D721Med (cell line): ENCODE measurements around the gene TDRD10.

ENCODE experiments used
- DNase-seq: peaks from one replicate; pipeline ENCODE4 v3.0.0; 2011; ENCODE audit warnings: low spot score; ENCODE audit not compliant: insufficient read length
- FAIRE-seq: peaks from 2 replicates; lab custom pipeline; 2011; peaks lifted over from hg19 to GRCh38; lab: Jason Lieb, UNC
- CTCF ChIP-seq: IDR thresholded peaks from 2 replicates; pipeline ENCODE4 v1.5.1; 2012; ENCODE audit warnings: mild to moderate bottlenecking, control low read depth; ENCODE audit not compliant: insufficient read depth; ENCODE audit errors: missing control alignments

TDRD10 gene

DNA sequence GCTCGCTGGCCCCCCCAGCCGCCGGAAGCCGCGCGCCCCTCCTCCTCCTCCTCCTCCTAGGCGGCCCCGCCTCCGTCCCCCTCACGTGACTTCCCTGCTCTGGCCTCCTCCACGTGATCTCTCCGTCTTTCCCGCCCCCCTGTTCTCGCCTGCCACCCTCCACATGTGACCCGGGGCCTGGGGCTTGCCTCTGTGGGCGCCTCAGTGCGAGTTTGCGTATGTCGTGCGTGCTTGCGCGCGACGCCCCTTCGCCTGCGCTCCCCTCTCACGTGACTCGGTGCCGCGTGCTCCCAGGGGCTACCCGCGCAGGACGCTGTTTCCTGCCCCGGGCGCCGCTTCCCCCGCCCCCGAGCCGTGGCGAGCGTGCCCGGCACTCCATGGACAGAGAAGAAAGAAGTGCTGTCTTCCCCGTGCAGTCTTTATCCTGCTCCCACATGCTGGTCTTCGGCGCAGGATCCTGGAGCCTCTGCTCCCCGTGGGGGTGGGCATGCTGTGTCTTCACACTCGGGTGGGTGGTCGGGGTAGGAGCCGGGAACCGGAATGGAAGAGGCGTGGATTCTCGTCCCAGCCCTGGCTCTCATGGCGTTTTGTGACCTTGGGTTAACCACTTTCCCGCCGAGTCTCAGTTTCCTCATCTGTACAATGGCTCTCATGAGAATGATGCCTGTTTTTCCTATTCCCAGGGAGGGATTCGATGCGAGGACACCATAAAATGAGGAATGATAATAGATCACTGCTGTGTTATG lies 56.9 kb downstream of the TDRD10 start:
- DNase-seq = peak; percentile 83
- FAIRE-seq = no peak
- no peak for TF ChIP-seq CTCF

DNA sequence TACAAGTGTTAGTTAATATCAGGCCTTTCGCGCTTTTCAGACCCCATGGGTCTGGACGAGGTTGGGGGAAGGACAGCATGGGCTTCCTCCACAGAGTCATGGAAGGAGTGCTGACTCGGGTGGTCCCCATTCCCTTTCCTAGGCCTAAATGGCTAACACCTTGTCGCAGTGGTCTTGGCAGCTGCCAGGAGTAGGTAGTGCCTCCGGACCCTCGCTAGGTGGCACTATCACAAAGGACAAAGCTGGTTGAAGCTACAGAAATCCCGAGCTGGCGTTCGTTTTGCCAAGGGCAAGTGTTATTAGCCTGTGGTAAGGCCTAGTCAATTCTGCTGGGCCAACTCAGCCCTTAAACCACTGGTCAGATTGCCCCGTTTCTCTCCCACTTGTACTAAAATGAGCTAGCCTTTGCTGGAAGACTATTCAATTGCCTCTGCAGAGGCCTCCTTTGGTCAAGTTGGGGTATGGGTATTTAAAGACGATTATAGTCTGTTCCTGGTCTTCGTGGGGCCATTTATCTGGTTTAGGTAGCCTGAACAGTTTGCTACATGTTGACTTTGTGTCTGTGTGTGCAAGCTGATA lies 57.5 kb downstream of the TDRD10 start:
- FAIRE-seq = peak; percentile 93
- TF ChIP-seq CTCF = peak; percentile 100
- no peak for DNase-seq

GRCh38 chr1:154565876-154566275 lies 63.9 kb downstream of the TDRD10 start:
- TF ChIP-seq CTCF = no peak
- FAIRE-seq = no peak
- DNase-seq = no peak

GRCh38 chr1:154567386-154568156 lies 65.6 kb downstream of the TDRD10 start, which contains the start of gene CHRNB2:
Gene CHRNB2, plus strand, starts transcription at chr1:154567778. Its CDS starts 267 bp downstream, at chr1:154568045.
- TF ChIP-seq CTCF = no peak
- FAIRE-seq = no peak
- peak; percentile 99 for DNase-seq

GRCh38 chr1:154568157-154568815 lies 66.3 kb downstream of the TDRD10 start:
- FAIRE-seq (no peak), DNase-seq (no peak)
- no peak for TF ChIP-seq CTCF

GRCh38 chr1:154571244-154571963 lies 69.4 kb downstream of the TDRD10 start:
- DNase-seq (no peak), FAIRE-seq (no peak)
- TF ChIP-seq CTCF = no peak
